ENCODE results near the gene ANKS6.

- TF ChIP-seq CTCF (IDR thresholded peaks at IDR 0.05; ENCODE audit: poor library complexity, severe bottlenecking) (no peak), REST (IDR thresholded peaks at IDR 0.05; ENCODE audit: borderline replicate concordance) (no peak), EZH2 (IDR thresholded peaks at IDR 0.05; ENCODE audit: borderline replicate concordance, insufficient read depth, low read length, poor library complexity, severe bottlenecking) (no peak), EP300 (conservative IDR thresholded peaks at IDR 0.05; ENCODE audit: poor library complexity, severe bottlenecking) (no peak), RAD21 (conservative IDR thresholded peaks at IDR 0.05) (no peak), TAF1 (IDR thresholded peaks at IDR 0.05; ENCODE audit: low read depth) (no peak), SMC3 (conservative IDR thresholded peaks at IDR 0.05; ENCODE audit: poor library complexity) (no peak), POLR2AphosphoS5 (IDR thresholded peaks at IDR 0.05) (no peak), MXI1 (conservative IDR thresholded peaks at IDR 0.05; ENCODE audit: poor library complexity, severe bottlenecking) (no peak)
These were observed 5.6 kb upstream of the ANKS6 start for GRCh38 chr9:98801969-98802371.

Measured in neural cell (in vitro differentiated cells).